8988T (cell line): Measurements from ENCODE around the gene ALDH3B2.
A peak's percentile ranks its signal among the peaks of the same experiment; 100 is the strongest.
"Not testable (repeated sequence)": the region's sequence is repeated elsewhere in the genome, so short reads cannot be mapped to it uniquely, and the experiment has no call there.

Experiments
- DNase-seq: peaks from one replicate; pipeline ENCODE4 v3.0.0; 2011

ALDH3B2 gene

GRCh38 chr11:67641338-67642172 is 32.9 kb downstream of the ALDH3B2 start:
- DNase-seq: no peak

GRCh38 chr11:67640758-67641337 is 33.6 kb downstream of the ALDH3B2 start:
- no peak for DNase-seq

- DNase-seq: peak; percentile 96
These were observed 34.2 kb downstream of the ALDH3B2 start for GRCh38 chr11:67640021-67640757.

- DNase-seq: no peak
These were observed 35.0 kb downstream of the ALDH3B2 start, which contains the start of gene TBX10 for GRCh38 chr11:67639438-67639859. Gene TBX10, minus strand, starts transcription at chr11:67639763. Its CDS starts 291 bp downstream, at chr11:67639472.

GRCh38 chr11:67638535-67639437 is 35.6 kb downstream of the ALDH3B2 start:
- no peak for DNase-seq

- not testable (repeated sequence) for DNase-seq
These were observed 37.0 kb downstream of the ALDH3B2 start for GRCh38 chr11:67637441-67637840.

GRCh38 chr11:67636962-67637361 is 37.5 kb downstream of the ALDH3B2 start:
- DNase-seq: no peak

GRCh38 chr11:67635231-67635521 is 39.2 kb downstream of the ALDH3B2 start:
- no peak for DNase-seq

GRCh38 chr11:67634366-67635230 is 39.8 kb downstream of the ALDH3B2 start:
- DNase-seq: no peak

- no peak for DNase-seq
These were observed 40.6 kb downstream of the ALDH3B2 start for GRCh38 chr11:67633758-67634365.

- no peak for DNase-seq
These were observed 41.3 kb downstream of the ALDH3B2 start for GRCh38 chr11:67632982-67633755.

- DNase-seq: no peak
These were observed 42.0 kb downstream of the ALDH3B2 start for GRCh38 chr11:67632175-67632981.

GRCh38 chr11:67631853-67632174 is 42.6 kb downstream of the ALDH3B2 start:
- DNase-seq: no peak

- no peak for DNase-seq
These were observed 43.0 kb downstream of the ALDH3B2 start for GRCh38 chr11:67631411-67631810.

- DNase-seq: no peak
These were observed 43.5 kb downstream of the ALDH3B2 start for GRCh38 chr11:67630943-67631331.

GRCh38 chr11:67630228-67630942 is 44.0 kb downstream of the ALDH3B2 start:
- peak; percentile 96 for DNase-seq

- peak; percentile 89 for DNase-seq
These were observed 44.8 kb downstream of the ALDH3B2 start, which contains the start of gene NUDT8 for GRCh38 chr11:67629386-67630227. Gene NUDT8, minus strand, starts transcription at chr11:67629937. Its CDS starts 26 bp downstream, at chr11:67629911.
